HG03159 (cell line): ENCODE measurements around the gene PYGB.
"Not testable (repeated sequence)": the region's sequence is repeated elsewhere in the genome, so short reads cannot be mapped to it uniquely, and the experiment has no call there.

ENCODE experiments used
- ATAC-seq: cut with Tn5 transposase; IDR thresholded peaks from one replicate; pipeline ENCODE4 v1.9.1; 2021; ENCODE audit warnings: mild to moderate bottlenecking, moderate library complexity; ENCODE audit not compliant: unreplicated experiment

The PYGB gene

DNA sequence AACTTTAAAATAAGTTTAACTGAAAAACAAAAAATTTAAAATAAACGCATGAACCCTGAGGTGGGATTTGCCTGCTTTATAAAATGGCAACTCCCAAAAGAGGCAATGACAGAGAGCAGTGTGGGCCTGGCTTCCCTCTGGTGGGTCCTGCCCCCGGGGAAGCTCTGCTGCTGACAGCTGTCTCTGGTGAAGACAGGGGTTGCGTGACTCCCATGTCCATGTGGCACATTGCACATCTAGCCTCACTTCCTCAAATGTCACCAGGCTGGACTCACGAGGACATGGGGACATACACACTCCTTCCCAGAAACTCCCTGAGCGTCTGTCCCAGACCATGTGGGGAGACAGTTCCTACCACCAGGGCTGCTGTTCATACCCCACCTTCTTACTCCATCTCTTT is 76.5 kb downstream of the PYGB start:
- ATAC-seq: no peak

DNA sequence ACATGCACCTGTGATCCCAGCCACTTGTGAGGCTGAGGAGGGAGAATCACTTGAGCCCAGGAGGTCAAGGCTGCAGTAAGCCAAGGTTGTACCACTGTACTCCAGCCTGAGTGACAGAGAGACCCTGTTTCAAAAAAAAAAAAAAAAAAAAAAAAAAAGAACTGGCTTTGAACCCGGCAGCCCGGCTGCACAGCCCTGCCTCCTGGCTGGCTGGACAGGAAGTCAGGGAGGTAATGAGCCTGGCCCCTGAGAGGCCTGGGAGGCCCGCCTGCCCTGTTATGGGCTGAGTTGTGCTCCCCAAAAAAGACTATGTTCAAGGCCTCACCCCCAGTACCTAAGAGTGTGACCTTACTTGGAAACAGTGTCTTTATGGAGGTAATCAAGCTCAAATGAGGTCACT is 77.2 kb downstream of the PYGB start:
- ATAC-seq: no peak

DNA sequence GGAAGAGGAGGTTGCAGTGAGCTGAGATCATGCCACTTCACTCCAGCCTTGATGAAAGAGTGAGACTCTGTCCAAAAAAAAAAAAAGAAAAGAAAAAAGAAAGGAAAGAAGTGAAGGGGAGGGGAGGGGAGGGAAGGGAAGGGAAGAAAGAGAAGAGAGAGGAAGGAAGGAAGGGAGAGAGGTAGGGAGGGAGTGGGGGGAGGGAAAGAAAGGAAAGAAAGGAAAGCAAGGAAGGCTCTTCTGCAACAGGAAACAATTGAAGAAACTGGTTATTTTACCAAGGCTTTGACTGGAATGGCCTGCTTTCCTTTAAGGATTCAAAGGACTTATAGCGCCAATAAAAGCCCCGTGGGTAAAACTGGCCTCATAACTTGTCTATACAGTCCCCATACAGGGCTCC is 78.1 kb downstream of the PYGB start:
- ATAC-seq: no peak

DNA sequence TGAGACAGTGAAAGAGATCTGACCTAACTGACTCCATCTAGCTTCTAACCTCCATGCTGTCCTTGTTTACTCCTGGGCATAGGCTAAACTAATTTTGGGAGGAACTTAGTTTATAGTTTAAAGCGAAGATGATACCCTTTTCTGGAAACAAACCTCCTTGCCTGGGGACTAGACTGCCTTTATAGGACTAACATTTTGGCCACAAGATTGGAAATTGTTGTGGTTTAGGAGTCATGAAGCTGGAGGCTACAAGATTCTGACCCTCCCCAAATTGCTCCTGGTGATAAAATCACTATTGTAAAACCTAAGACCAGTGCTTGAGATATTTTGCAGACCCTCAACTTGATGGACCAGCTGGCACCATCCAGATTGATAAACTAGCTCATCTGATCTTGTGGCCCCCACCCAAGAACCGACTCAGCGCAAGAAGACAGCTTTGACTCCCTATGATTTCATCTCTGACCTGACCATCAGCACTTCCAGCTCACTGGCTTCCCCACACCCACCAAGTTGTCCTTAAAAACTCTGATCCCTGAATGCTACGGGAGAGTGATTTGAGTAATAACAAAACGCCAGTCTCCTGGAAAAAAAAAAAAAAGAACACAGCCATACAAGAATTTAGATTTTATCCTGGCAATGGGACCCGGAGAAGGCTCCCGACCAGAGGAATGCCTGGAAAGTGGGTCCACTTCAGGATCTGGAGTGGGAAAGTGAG is 79.8 kb downstream of the PYGB start:
- no peak for ATAC-seq

DNA sequence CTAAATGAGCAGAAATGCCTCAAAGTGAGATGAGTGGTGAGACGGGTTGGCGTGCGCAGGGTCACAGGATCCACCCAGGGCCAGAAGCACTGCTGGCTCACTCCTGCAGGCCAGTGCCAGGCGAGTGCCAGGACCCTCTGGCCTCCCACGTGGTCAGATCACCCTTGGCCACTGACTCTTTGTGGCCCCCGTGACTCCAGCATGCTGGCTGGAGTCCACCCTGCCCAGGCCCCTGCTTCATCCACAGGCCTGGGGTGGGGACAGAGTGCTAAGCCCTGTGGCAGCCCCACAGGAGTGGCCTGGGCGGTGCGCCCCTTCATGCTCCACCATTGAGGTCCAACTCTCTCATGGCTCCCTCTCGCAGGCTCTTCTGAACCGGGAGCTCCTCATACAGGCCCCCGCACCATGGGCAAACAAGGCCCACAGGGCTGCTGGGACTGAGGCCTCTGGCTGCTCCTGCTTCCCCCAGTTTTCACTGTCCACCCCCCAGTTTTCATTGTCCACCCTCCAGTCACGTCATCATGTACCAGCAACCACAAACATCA is 81.1 kb downstream of the PYGB start:
- ATAC-seq: no peak

DNA sequence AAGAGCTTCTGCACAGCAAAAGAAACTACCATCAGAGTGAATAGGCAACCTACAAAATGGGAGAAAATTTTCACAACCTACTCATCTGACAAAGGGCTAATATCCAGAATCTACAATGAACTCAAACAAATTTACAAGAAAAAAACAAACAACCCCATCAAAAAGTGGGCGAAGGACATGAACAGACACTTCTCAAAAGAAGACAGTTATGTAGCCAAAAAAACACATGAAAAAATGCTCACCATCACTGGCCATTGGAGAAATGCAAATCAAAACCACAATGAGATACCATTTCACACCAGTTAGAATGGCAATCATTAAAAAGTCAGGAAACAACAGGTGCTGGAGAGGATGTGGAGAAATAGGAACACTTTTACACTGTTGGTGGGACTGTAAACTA is 87.1 kb downstream of the PYGB start:
- ATAC-seq: not testable (repeated sequence)

DNA sequence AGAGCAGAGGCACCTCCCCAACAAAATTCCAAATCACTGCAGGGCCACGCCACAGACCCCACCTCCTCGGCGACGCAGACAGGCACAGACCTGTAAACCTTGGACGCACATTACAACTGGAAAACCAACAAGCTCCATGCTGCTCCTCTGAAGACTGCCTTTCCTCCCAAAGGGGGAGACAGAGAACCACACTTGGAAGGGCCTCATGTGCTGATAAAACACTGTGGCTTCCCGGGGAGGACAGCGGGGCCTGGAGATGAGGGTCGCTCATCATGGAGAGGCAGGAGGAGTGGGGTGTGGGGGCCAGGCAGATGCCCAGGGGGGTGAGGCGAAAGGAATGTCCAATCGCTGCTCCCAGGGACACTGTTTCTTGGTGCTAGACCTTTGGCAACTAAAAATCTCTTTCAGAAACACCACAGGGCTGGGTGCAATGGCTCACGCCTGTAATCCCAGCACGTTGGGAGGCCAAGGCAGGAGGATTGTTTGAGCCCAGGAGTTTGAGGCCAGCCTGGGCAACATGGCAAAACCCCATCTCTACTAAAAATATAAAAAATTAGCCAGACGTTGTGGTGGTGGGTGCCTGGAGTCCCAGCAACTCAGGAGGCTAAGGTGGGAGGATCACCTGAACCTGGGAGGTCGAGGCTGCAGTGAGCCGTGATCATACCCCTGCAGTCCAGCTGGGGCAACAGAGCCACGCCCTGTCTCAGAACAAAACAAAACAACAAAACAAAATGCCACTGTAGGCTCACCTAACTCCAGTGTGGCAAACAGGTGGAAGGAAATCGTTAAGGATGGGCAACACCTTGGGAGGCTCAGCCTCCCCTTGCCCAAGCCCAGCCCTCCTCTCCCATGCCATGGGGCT is 88.9 kb downstream of the PYGB start:
- no peak for ATAC-seq

DNA sequence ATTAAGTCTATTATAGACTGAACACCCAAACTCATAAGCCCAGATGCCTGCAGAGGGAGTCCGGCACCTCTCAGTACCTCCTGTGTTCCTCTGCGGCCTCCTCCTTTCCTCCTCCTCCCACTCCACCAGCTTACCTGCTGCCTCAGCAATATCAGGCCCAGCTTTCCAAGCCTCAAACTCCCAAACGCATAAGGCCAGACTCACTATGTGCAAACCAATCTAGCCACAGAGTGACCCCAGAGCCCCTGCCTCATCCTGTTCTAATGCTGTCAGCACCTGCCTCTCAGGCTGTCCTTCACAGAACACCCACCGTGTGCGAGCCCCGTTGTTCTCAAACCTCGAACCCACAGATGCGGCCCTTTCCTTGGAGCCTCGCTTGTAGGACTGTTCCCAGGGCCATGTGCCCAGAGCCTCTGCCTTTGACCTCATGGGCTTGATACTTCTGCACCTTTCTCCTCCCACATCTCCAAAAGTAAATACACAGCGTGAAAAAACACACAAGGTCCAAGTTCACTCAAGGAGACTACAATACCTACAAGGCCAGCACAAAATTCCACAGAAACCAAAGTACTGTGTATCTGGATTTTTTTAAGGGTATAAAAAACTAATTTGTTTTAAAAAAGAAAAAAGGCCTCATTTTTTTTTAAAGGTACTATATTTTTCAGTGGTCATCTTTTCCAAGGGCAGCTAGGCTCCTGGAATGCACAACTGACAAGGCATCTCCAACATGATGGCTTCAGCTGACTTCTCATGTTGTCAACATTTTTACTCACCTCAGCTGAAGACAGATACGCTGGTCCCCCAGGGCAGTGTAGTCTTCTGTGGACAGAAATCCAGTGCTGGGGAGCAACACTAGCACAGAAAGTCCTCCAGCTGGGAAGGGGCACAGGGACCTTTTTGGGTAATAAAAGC is 90.5 kb downstream of the PYGB start:
- no peak for ATAC-seq

DNA sequence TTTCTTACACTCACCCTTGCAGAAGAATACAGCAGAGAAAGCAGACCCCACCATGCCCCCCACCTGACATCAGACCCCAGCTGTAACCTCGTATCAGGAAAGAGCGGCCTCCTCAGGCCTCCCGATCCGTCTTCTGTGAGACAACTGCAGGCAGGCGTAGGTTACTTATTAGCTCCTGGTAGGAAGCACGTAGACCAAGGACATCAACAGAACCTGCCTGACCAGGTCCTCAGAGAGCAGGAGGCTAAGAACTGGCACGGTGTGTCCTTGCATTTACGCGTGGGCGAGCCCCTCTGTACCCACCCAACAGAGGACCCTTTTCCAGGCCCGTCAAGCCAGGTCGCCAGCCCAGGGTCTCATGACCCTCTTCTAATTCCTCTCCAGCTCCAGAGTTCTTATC is 91.7 kb downstream of the PYGB start:
- ATAC-seq: no peak

DNA sequence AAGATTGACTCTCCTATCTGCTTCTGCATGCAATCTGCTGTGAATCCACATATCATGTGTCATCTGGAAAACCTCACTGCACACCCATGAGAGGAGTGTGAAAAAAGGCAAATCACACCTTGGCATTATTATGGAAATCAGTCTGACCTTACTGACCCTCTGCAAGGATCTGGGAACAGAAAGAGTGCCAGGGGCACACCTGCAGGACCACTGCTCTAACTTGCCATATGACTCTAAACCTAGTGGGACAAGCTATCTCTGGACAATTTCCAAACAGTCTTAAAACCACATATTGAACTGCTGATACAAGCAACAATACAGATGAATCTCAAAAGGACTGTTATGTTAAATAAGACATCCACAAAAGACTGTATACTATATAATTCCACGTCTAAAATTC is 92.5 kb downstream of the PYGB start:
- no peak for ATAC-seq

DNA sequence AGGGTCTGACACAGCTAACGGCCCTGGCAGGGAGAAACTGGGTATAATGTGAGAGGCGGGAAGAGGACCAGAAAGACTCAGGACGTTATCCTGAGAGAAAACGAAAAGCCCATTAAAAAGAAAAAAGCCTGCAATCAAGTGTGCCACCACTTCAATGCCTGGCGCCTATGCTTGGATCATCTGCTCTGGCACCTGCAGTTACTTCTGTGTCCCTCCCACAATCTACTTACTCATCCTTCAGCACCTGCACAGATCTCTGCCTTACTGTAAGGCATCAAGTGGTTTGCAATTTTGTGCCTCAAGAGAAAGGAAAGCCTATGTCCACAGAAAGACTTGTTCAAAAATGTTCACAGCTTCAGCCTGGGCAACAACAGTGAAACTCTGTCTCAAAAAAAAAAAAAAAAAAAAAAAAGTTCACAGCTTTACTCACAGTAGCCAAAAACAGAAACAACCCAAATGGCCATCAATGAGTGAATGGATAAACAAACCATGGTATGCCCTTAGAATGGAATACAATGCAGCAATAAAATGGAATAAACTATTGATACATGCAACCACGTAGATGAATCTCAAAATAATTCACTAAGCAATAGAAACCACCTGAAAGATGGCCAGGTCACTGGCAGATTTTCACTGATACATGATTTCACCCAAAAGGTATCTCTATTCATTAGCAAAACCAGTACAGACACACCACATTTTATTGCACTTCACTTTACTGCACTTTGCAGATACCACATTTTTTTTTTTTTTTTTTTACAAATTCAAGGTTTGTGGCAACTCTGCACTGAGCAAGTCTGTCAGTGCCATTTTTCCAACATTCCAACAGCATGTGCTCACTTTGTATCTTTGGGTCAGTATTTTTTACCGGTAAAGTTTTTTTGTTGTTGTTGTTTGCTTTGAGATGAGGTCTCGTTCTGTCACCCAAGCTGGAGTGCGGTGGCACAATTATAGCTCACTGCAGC is 94.1 kb downstream of the PYGB start:
- no peak for ATAC-seq

DNA sequence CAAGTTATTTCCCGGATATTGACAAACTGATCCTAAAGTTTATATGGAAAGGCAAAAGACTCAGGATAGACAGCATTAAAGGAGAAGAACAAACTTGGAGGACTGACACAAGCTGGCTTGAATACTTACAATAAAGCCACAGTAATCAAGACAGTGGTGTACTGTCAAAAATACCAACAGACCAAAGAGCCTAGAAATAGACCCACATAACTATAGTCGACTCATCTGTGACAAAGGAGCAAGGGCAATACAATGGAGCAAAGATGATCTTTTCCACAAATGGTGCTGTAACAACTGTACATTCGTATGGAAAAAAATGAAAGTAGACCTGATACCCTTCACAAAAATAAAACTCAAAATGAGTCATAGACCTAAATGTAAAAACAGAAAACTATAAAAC is 96.7 kb downstream of the PYGB start:
- ATAC-seq: no peak

DNA sequence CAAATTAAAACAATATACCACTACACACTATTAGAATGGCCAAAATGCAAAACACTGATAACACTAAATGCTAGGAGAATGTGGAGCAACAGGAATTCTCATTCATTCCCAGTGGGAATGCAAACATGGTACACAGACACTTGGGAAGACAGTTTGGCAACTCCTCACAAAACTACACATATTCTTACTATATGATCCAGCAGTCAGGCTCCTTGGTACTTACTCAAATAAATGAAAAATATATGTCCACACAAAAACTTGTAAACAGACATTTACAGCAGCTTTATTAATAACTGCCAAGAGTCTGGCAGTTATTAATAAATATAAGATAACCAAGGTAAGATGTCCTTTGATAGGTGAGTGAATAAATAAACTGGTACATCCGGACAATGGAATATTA is 97.8 kb downstream of the PYGB start:
- no peak for ATAC-seq

DNA sequence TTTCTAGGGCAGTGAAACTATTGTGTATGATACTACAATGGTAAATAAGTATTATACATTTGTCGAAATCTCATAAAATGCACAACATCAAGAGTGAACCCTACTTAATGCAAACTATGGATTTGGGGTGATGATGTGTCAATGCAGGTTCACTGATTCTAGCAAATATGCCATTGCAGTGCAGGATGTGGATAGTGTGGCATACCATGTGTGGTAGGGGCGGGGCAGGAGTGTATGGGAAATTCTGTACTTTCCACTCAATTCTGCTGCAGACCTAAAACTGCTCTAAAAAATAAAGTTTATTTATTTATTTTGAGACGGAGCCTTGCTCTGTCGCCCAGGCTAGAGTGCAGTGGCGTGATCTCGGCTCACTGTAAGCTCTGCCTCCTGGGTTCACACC is 98.5 kb downstream of the PYGB start:
- ATAC-seq: no peak
